Hepatocyte (in vitro differentiated cells): ENCODE measurements around the gene SLCO2B1.

Experiments
- EZH2 ChIP-seq: fragments of 200-600 bp; sonication (generic); IDR thresholded peaks from 2 replicates; pipeline ENCODE4 v1.6.1; 2016; ENCODE audit warnings: antibody characterized with exemption, mild to moderate bottlenecking, borderline replicate concordance
- EZH2phosphoT487 ChIP-seq: fragments of 200-600 bp; sonication (generic); IDR thresholded peaks from one replicate; pipeline ENCODE4 v1.6.1; 2018; ENCODE audit warnings: antibody characterized with exemption, mild to moderate bottlenecking, low read depth, moderate library complexity; ENCODE audit not compliant: unreplicated experiment, severe bottlenecking
- TF ChIP-seq, protein P1 (sequence below): fragments of 200-600 bp; sonication (generic); IDR thresholded peaks from 2 replicates; pipeline ENCODE4 v1.5.1; 2016; ENCODE audit warnings: antibody characterized with exemption, mild to moderate bottlenecking; ENCODE audit not compliant: poor library complexity

DNA sequence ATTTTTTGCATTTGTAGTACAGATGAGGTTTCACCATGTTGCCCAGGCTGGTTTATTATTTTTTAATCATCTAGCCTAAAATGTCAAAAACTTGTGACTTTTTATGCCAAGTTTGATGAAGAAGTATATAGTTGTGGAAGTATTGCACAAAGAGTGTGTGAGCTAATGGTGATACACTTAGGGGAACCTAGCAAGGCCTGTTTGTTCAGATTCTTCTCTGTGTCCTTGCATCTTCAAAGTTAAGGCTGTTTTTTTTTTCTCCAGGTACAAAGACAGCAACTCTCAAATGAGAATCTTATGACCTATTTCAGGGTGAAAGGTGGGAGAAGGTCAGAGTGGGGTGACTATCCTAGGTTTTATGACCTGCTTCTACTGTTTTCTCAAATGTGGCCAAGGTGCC is 7.3 kb downstream of the SLCO2B1 start:
- TF ChIP-seq, protein P1, sequence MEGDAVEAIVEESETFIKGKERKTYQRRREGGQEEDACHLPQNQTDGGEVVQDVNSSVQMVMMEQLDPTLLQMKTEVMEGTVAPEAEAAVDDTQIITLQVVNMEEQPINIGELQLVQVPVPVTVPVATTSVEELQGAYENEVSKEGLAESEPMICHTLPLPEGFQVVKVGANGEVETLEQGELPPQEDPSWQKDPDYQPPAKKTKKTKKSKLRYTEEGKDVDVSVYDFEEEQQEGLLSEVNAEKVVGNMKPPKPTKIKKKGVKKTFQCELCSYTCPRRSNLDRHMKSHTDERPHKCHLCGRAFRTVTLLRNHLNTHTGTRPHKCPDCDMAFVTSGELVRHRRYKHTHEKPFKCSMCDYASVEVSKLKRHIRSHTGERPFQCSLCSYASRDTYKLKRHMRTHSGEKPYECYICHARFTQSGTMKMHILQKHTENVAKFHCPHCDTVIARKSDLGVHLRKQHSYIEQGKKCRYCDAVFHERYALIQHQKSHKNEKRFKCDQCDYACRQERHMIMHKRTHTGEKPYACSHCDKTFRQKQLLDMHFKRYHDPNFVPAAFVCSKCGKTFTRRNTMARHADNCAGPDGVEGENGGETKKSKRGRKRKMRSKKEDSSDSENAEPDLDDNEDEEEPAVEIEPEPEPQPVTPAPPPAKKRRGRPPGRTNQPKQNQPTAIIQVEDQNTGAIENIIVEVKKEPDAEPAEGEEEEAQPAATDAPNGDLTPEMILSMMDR = no peak
- TF ChIP-seq EZH2phosphoT487 (no peak), EZH2 (no peak)
